Immature natural killer cell (primary cell): Measurements from ENCODE around the gene SEC22A. TPM values are rescaled to one million over a fixed set of nuclear protein-coding genes. Genes with fewer than 3 reads are reported as not detected.
A peak's percentile ranks its signal among the peaks of the same experiment; 100 is the strongest.

Experiments
- DNase-seq, 3 donors: peaks; one replicate each; pipeline ENCODE4 v3.0.0; 2022; ENCODE audit warnings: mixed read lengths in 1 of 3
- H3K27ac Mint-ChIP-seq, 6 donors: one replicate each; pipeline ENCODE4 v1.8.0; 2020; ENCODE audit warnings: mixed read lengths in 6 of 6, mild to moderate bottlenecking in 5 of 6, inconsistent platforms in 4 of 6, moderate library complexity in 3 of 6
- H3K27me3 Mint-ChIP-seq, 3 donors: one replicate each; pipeline ENCODE4 v1.8.0; 2020 to 2021; ENCODE audit warnings: low read depth in 3 of 3, mild to moderate bottlenecking in 3 of 3, mixed read lengths in 3 of 3, moderate library complexity in 3 of 3, inconsistent platforms in 1 of 3
- H3K36me3 Mint-ChIP-seq, 3 donors: one replicate each; pipeline ENCODE4 v1.8.0; 2020; ENCODE audit warnings: mixed read lengths in 3 of 3, inconsistent platforms in 2 of 3, mild to moderate bottlenecking in 2 of 3
- H3K4me1 Mint-ChIP-seq, 2 donors: one replicate each; pipeline ENCODE4 v1.8.0; 2020; ENCODE audit warnings: inconsistent platforms in 2 of 2, mild to moderate bottlenecking in 2 of 2, mixed read lengths in 2 of 2, moderate library complexity in 1 of 2
- H3K4me3 Mint-ChIP-seq, 5 donors: one replicate each; pipeline ENCODE4 v1.8.0; 2020; ENCODE audit warnings: mild to moderate bottlenecking in 5 of 5, mixed read lengths in 5 of 5, inconsistent platforms in 3 of 5, moderate library complexity in 3 of 5
- H3K9me3 Mint-ChIP-seq, 6 donors: one replicate each; pipeline ENCODE4 v1.8.0; 2020; ENCODE audit warnings: mild to moderate bottlenecking in 6 of 6, mixed read lengths in 6 of 6, inconsistent platforms in 4 of 6, moderate library complexity in 3 of 6
- polyA plus RNA-seq, 3 donors: library from polyadenylated mRNA; unstranded; fragments of 300-500 nt; fragmentation: Illumina TruSeq; gene quantifications; one replicate each; pipeline ENCODE4 v1.2.3, GENCODE V29; 2021

Gene SEC22A
- polyA plus RNA-seq, 3 donors from 2014 or later: 9.6 to 15.3 (median 14.0) TPM

- Mint-ChIP-seq H3K9me3 (no peaks in the 10 kb centered on the region), H3K36me3 (peaks cover 4 to 13% (median 4%) of the 10 kb centered on the region in 3 donors), H3K27me3 (no peaks in the 10 kb centered on the region), H3K4me1 (peaks cover 0 to 1% of the 10 kb centered on the region in 2 donors), H3K27ac (peak overlapping the region in 1 of 6 donors; percentile 6), H3K4me3 (no peak overlapping the region)
- DNase-seq: no peak
Measured at GRCh38 chr3:123258811-123259420, 57.2 kb downstream of the SEC22A start.

GRCh38 chr3:123261666-123262065 is 59.9 kb downstream of the SEC22A start:
- no peak overlapping the region for H3K27ac Mint-ChIP-seq

GRCh38 chr3:123262226-123262625 is 60.5 kb downstream of the SEC22A start:
- Mint-ChIP-seq H3K4me1 (no peaks in the 10 kb centered on the region), H3K27ac (peak overlapping the region in 1 of 6 donors; percentile 10), H3K9me3 (no peaks in the 10 kb centered on the region), H3K27me3 (no peaks in the 10 kb centered on the region), H3K4me3 (no peak overlapping the region), H3K36me3 (peaks cover 13 to 32% (median 20%) of the 10 kb centered on the region in 3 donors)
- DNase-seq: no peak

More at GRCh38 chr3:123261666-123262065, 59.9 kb downstream of the SEC22A start:
- no peaks in the 10 kb centered on the region for H3K9me3 Mint-ChIP-seq
- H3K4me3 Mint-ChIP-seq: no peak overlapping the region
- H3K4me1 Mint-ChIP-seq: no peaks in the 10 kb centered on the region
- peaks cover 12 to 26% (median 15%) of the 10 kb centered on the region in 3 donors for H3K36me3 Mint-ChIP-seq
- H3K27me3 Mint-ChIP-seq: no peaks in the 10 kb centered on the region
- DNase-seq: no peak

- Mint-ChIP-seq H3K27ac (no peak overlapping the region), H3K9me3 (no peaks in the 10 kb centered on the region), H3K4me1 (no peaks in the 10 kb centered on the region), H3K36me3 (peaks cover 19 to 36% (median 26%) of the 10 kb centered on the region in 3 donors), H3K27me3 (no peaks in the 10 kb centered on the region), H3K4me3 (no peak overlapping the region)
- DNase-seq: no peak
Measured at GRCh38 chr3:123262868-123263267, 61.1 kb downstream of the SEC22A start.

GRCh38 chr3:123263941-123264340 is 62.2 kb downstream of the SEC22A start:
- Mint-ChIP-seq H3K9me3 (no peaks in the 10 kb centered on the region), H3K27ac (no peak overlapping the region), H3K4me1 (no peaks in the 10 kb centered on the region), H3K4me3 (no peak overlapping the region), H3K27me3 (no peaks in the 10 kb centered on the region), H3K36me3 (peaks cover 26 to 42% (median 27%) of the 10 kb centered on the region in 3 donors)
- DNase-seq: no peak

GRCh38 chr3:123267821-123268220 is 66.1 kb downstream of the SEC22A start:
- Mint-ChIP-seq H3K4me1 (no peaks in the 10 kb centered on the region), H3K27ac (no peak overlapping the region), H3K36me3 (peaks cover 23 to 43% (median 30%) of the 10 kb centered on the region in 3 donors), H3K27me3 (no peaks in the 10 kb centered on the region), H3K9me3 (no peaks in the 10 kb centered on the region), H3K4me3 (no peak overlapping the region)
- no peak for DNase-seq

GRCh38 chr3:123270818-123271217 is 69.1 kb downstream of the SEC22A start:
- Mint-ChIP-seq H3K9me3 (no peaks in the 10 kb centered on the region), H3K27me3 (no peaks in the 10 kb centered on the region), H3K4me3 (no peak overlapping the region), H3K27ac (no peak overlapping the region), H3K4me1 (no peaks in the 10 kb centered on the region), H3K36me3 (peaks cover 23 to 35% (median 32%) of the 10 kb centered on the region in 3 donors)
- DNase-seq: no peak

- H3K27ac Mint-ChIP-seq: peak overlapping the region in 1 of 6 donors; percentile 30
- peaks cover 15 to 27% (median 25%) of the 10 kb centered on the region in 3 donors for H3K36me3 Mint-ChIP-seq
- H3K9me3 Mint-ChIP-seq: no peaks in the 10 kb centered on the region
- H3K27me3 Mint-ChIP-seq: peaks cover 0 to under 1% (median 0%) of the 10 kb centered on the region in 3 donors
- no peak for DNase-seq
- H3K4me3 Mint-ChIP-seq: no peak overlapping the region
- no peaks in the 10 kb centered on the region for H3K4me1 Mint-ChIP-seq
Measured at GRCh38 chr3:123271466-123272159, 69.9 kb downstream of the SEC22A start.

GRCh38 chr3:123272547-123272946 is 70.8 kb downstream of the SEC22A start:
- no peak for DNase-seq
- Mint-ChIP-seq H3K27ac (no peak overlapping the region), H3K4me1 (no peaks in the 10 kb centered on the region), H3K4me3 (no peak overlapping the region), H3K36me3 (peaks cover 11 to 18% (median 15%) of the 10 kb centered on the region in 3 donors), H3K27me3 (peaks cover 0 to 2% (median 0%) of the 10 kb centered on the region in 3 donors), H3K9me3 (no peaks in the 10 kb centered on the region)

GRCh38 chr3:123275691-123276090 is 73.9 kb downstream of the SEC22A start:
- DNase-seq: no peak

GRCh38 chr3:123276346-123277006 is 74.7 kb downstream of the SEC22A start:
- Mint-ChIP-seq H3K4me3 (no peak overlapping the region), H3K36me3 (peaks cover 0 to 11% (median 5%) of the 10 kb centered on the region in 3 donors), H3K27ac (no peak overlapping the region), H3K9me3 (no peaks in the 10 kb centered on the region), H3K27me3 (peaks cover 0 to 2% (median 0%) of the 10 kb centered on the region in 3 donors), H3K4me1 (no peaks in the 10 kb centered on the region)
- DNase-seq: no peak

More at GRCh38 chr3:123275691-123276090, 73.9 kb downstream of the SEC22A start:
- H3K4me1 Mint-ChIP-seq: no peaks in the 10 kb centered on the region
- no peak overlapping the region for H3K4me3 Mint-ChIP-seq
- peaks cover 0 to 13% (median 7%) of the 10 kb centered on the region in 3 donors for H3K36me3 Mint-ChIP-seq
- peaks cover 0 to 2% (median 0%) of the 10 kb centered on the region in 3 donors for H3K27me3 Mint-ChIP-seq
- no peaks in the 10 kb centered on the region for H3K9me3 Mint-ChIP-seq
- no peak overlapping the region for H3K27ac Mint-ChIP-seq

GRCh38 chr3:123277106-123277505 is 75.4 kb downstream of the SEC22A start:
- Mint-ChIP-seq H3K36me3 (peaks cover 0 to 5% (median 0%) of the 10 kb centered on the region in 3 donors), H3K27me3 (peaks cover 0 to 2% (median 0%) of the 10 kb centered on the region in 3 donors), H3K27ac (no peak overlapping the region), H3K4me3 (no peak overlapping the region), H3K9me3 (no peaks in the 10 kb centered on the region), H3K4me1 (no peaks in the 10 kb centered on the region)
- no peak for DNase-seq

- no peaks in the 10 kb centered on the region for H3K9me3 Mint-ChIP-seq
- H3K36me3 Mint-ChIP-seq: no peaks in the 10 kb centered on the region
- no peaks in the 10 kb centered on the region for H3K4me1 Mint-ChIP-seq
- no peak overlapping the region for H3K4me3 Mint-ChIP-seq
- no peak overlapping the region for H3K27ac Mint-ChIP-seq
- peaks cover 0 to 2% (median 0%) of the 10 kb centered on the region in 3 donors for H3K27me3 Mint-ChIP-seq
- no peak for DNase-seq
Measured at GRCh38 chr3:123278446-123278845, 76.7 kb downstream of the SEC22A start.

- H3K27me3 Mint-ChIP-seq: peaks cover 0 to 2% (median 0%) of the 10 kb centered on the region in 3 donors
- H3K9me3 Mint-ChIP-seq: no peaks in the 10 kb centered on the region
- H3K4me3 Mint-ChIP-seq: no peak overlapping the region
- no peak overlapping the region for H3K27ac Mint-ChIP-seq
- DNase-seq: no peak
- no peaks in the 10 kb centered on the region for H3K4me1 Mint-ChIP-seq
- no peaks in the 10 kb centered on the region for H3K36me3 Mint-ChIP-seq
Measured at GRCh38 chr3:123279121-123279520, 77.4 kb downstream of the SEC22A start.
